ENCODE measurements around the gene AQP9. TPM values are rescaled to one million over a fixed set of nuclear protein-coding genes. Genes with fewer than 3 reads are reported as not detected.

The AQP9 gene
- total and polyA plus RNA-seq, 2 of the 8 experiments (the other 6 are each of a cell fraction or from before 2014, with no cell fraction given): not detected

- H2BK12ac ChIP-seq (ENCODE audit: low read depth, low read length): no peak overlapping the region
- no peaks in the 10 kb centered on the region for H3K9me3 ChIP-seq (ENCODE audit: insufficient read depth in 2 of 2, low read depth in 1 of 2, low read length in 1 of 2)
- no peak overlapping the region for H3K4ac ChIP-seq (replicated peaks; ENCODE audit: insufficient read length, low read depth, low read length)
- H3K36me3 ChIP-seq (ENCODE audit: control insufficient read depth in 2 of 4, insufficient read depth in 4 of 4, low read length in 3 of 4): no peaks in the 10 kb centered on the region
- H2BK5ac ChIP-seq (ENCODE audit: low read depth, low read length): no peak overlapping the region
- no peak overlapping the region for H3K56ac ChIP-seq (replicated peaks; ENCODE audit: insufficient read length, low read depth, low read length)
- DNase-seq (ENCODE audit: low read depth in 1 of 2, low spot score in 2 of 2) (no peak), FAIRE-seq (no peak)
- no peak overlapping the region for H4K91ac ChIP-seq (replicated peaks; ENCODE audit: insufficient read length, low read length)
- H2AK5ac ChIP-seq (ENCODE audit: low read depth, low read length): no peak overlapping the region
- POLR2A ChIA-PET (ENCODE audit: partially characterized antibody): no interaction called here
- peaks cover 0 to 2% (median 0%) of the 10 kb centered on the region in 4 experiments; a peak in 3 of 7 replicates for H3K4me1 ChIP-seq (replicated peaks in 1 of 4; ENCODE audit: control insufficient read depth in 3 of 4, insufficient read depth in 4 of 4, low read length in 3 of 4)
- no peaks in the 10 kb centered on the region for H3K79me2 ChIP-seq (ENCODE audit: control insufficient read depth in 1 of 2, insufficient read depth in 2 of 2, low read length in 2 of 2)
- no peaks in the 10 kb centered on the region for H3K79me1 ChIP-seq (ENCODE audit: low read depth, low read length)
- CTCF ChIA-PET (ENCODE audit: partially characterized antibody): interaction anchor here (0.9 kb wide), 1 partner anchor 48 kb away, joined by 3 read pairs; no protein-coding TSS in a partner anchor
- H4K5ac ChIP-seq (ENCODE audit: insufficient read length, low read depth, low read length): no peak overlapping the region
- H3K23me2 ChIP-seq (ENCODE audit: low read depth, low read length): no peaks in the 10 kb centered on the region; the same call in 1 of the 2 replicates
- H2BK20ac ChIP-seq (ENCODE audit: low read length): no peak overlapping the region
- no peak overlapping the region for H2BK120ac ChIP-seq (replicated peaks; ENCODE audit: low read depth, low read length)
- no peak for TF ChIP-seq SIN3A (conservative IDR thresholded peaks at IDR 0.05 in 1 of 2, IDR thresholded peaks at IDR 0.05 in 1 of 2; ENCODE audit: low read depth in 1 of 2, low read length in 2 of 2)
- TF ChIP-seq TBP (IDR thresholded peaks at IDR 0.05; ENCODE audit: low read depth, low read length): no peak
- no peak for TF ChIP-seq JUN (IDR thresholded peaks at IDR 0.05; ENCODE audit: low read depth, low read length)
- H3K23ac ChIP-seq (ENCODE audit: insufficient read length): no peak overlapping the region
- 92% methylated on average over 4 of the region's 4 CpGs; no CpG with 5 or more reads in 1 of the 2 experiments for WGBS, 2 experiments (ENCODE audit: extremely low coverage in 1 of 2, insufficient coverage in 1 of 2, insufficient read length in 1 of 2, insufficient replicate concordance in 2 of 2, low coverage in 1 of 2, low lambda C conversion rate in 2 of 2, missing lambda C conversion rate in 1 of 2)
- H4K20me1 ChIP-seq (replicated peaks in 1 of 2; ENCODE audit: control insufficient read depth in 1 of 2, insufficient read depth in 2 of 2, low read length in 2 of 2): no peaks in the 10 kb centered on the region
- no peak overlapping the region for H3K18ac ChIP-seq (ENCODE audit: extremely low read depth, low read length)
- H4K8ac ChIP-seq (ENCODE audit: extremely low read depth, insufficient read depth, low read length): no peak overlapping the region
- no peak overlapping the region for H3K27ac ChIP-seq (ENCODE audit: low read depth, low read length)
- no peak overlapping the region for H3K9ac ChIP-seq (replicated peaks in 1 of 4; ENCODE audit: extremely low read depth in 1 of 4, low read depth in 3 of 4, low read length in 3 of 4)
- no peak overlapping the region for H3K4me2 ChIP-seq (ENCODE audit: insufficient read depth in 1 of 2, low read depth in 2 of 2, low read length in 2 of 2)
- no peak overlapping the region for H2BK15ac ChIP-seq (ENCODE audit: low read length)
- H3K27me3 ChIP-seq (replicated peaks in 1 of 4; ENCODE audit: control insufficient read depth in 3 of 4, extremely low read depth in 1 of 4, insufficient read depth in 3 of 4, low read length in 3 of 4): no peaks in the 10 kb centered on the region
- H3K14ac ChIP-seq (ENCODE audit: insufficient read length): no peak overlapping the region
- no peak overlapping the region for H3K4me3 ChIP-seq (ENCODE audit: extremely low read depth in 1 of 4, insufficient read depth in 2 of 4, low read depth in 3 of 4, low read length in 4 of 4)
- H2AFZ ChIP-seq (ENCODE audit: low read length): 0 out of 2 replicates have a peak overlapping the region, but pooled peaks have one; percentile 44
Measured at GRCh38 chr15:58134886-58135285, 3.3 kb upstream of the AQP9 start.
